Endothelial cell (in vitro differentiated cells): ENCODE measurements around the gene PDE4B. TPM values are rescaled to one million over a fixed set of nuclear protein-coding genes. Genes with fewer than 3 reads are reported as not detected.
"Not testable (repeated sequence)": the region's sequence is repeated elsewhere in the genome, so short reads cannot be mapped to it uniquely, and the experiment has no call there.

ENCODE experiments used
- DNase-seq: peaks from one replicate; pipeline ENCODE4 v3.0.0; 2021; ENCODE audit warnings: low spot score
- H3K27ac Mint-ChIP-seq: one replicate; pipeline ENCODE4 v1.8.0; 2021; ENCODE audit warnings: mixed read lengths, inconsistent platforms; ENCODE audit not compliant: unreplicated experiment
- H3K27me3 Mint-ChIP-seq: one replicate; pipeline ENCODE4 v1.8.0; 2021; ENCODE audit warnings: mild to moderate bottlenecking, moderate library complexity, mixed read lengths, inconsistent platforms; ENCODE audit not compliant: unreplicated experiment
- H3K36me3 Mint-ChIP-seq: one replicate; pipeline ENCODE4 v1.8.0; 2021; ENCODE audit warnings: mild to moderate bottlenecking, low read depth, mixed read lengths, inconsistent platforms; ENCODE audit not compliant: unreplicated experiment
- H3K4me1 Mint-ChIP-seq: one replicate; pipeline ENCODE4 v1.8.0; 2021; ENCODE audit warnings: mild to moderate bottlenecking, mixed read lengths, inconsistent platforms; ENCODE audit not compliant: unreplicated experiment
- H3K4me3 Mint-ChIP-seq: one replicate; pipeline ENCODE4 v1.8.0; 2021; ENCODE audit warnings: mild to moderate bottlenecking, mixed read lengths, inconsistent platforms; ENCODE audit not compliant: unreplicated experiment
- H3K9me3 Mint-ChIP-seq: one replicate; pipeline ENCODE4 v1.8.0; 2021; ENCODE audit warnings: mixed read lengths, inconsistent platforms; ENCODE audit not compliant: unreplicated experiment
- total RNA-seq: library from RNA; stranded (reverse); fragmentation: NEBNext Ultra II Directional; extraction: Animal tissue kit (Norgen Biotek cat#: 25700); gene quantifications from one replicate; pipeline ENCODE4 v1.2.1, GENCODE V29; 2021; ENCODE audit not compliant: unreplicated experiment
- TF ChIP-seq, protein P1 (sequence below): fragments of 200-600 bp; sonication (generic); IDR thresholded peaks from one replicate; pipeline ENCODE4 v1.5.0; 2021; ENCODE audit warnings: antibody characterized with exemption; ENCODE audit not compliant: unreplicated experiment

Gene PDE4B
- total RNA-seq, 1 donor from 2014 or later = 45.6 TPM

DNA sequence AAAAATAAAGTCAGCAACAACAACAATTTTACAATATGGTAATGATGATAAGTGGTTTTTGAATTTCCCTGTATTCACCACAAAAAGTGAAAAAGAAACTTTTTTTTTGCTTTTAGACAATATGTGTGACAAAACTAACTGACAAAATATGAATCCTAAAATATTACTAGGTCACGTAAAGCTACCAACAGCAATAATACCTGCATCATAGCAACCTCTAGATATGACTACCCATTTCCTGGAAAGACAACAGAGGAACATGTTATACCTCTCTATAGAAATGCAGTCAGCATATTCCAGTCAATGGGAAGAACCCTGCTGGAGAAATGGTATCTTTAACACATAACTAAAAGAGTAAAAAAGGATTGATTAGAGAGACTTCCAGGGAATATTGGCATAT is 73.7 kb downstream of the PDE4B start:
- Mint-ChIP-seq H3K36me3 (no peaks in the 10 kb centered on the region), H3K4me3 (no peak overlapping the region), H3K9me3 (no peaks in the 10 kb centered on the region), H3K27ac (no peak overlapping the region), H3K27me3 (no peaks in the 10 kb centered on the region), H3K4me1 (no peaks in the 10 kb centered on the region)
- DNase-seq = no peak
- TF ChIP-seq, protein P1, sequence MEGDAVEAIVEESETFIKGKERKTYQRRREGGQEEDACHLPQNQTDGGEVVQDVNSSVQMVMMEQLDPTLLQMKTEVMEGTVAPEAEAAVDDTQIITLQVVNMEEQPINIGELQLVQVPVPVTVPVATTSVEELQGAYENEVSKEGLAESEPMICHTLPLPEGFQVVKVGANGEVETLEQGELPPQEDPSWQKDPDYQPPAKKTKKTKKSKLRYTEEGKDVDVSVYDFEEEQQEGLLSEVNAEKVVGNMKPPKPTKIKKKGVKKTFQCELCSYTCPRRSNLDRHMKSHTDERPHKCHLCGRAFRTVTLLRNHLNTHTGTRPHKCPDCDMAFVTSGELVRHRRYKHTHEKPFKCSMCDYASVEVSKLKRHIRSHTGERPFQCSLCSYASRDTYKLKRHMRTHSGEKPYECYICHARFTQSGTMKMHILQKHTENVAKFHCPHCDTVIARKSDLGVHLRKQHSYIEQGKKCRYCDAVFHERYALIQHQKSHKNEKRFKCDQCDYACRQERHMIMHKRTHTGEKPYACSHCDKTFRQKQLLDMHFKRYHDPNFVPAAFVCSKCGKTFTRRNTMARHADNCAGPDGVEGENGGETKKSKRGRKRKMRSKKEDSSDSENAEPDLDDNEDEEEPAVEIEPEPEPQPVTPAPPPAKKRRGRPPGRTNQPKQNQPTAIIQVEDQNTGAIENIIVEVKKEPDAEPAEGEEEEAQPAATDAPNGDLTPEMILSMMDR = no peak

- no peaks in the 10 kb centered on the region for H3K4me1 Mint-ChIP-seq
- H3K4me3 Mint-ChIP-seq = no peak overlapping the region
- H3K9me3 Mint-ChIP-seq = no peaks in the 10 kb centered on the region
- no peak overlapping the region for H3K27ac Mint-ChIP-seq
- no peaks in the 10 kb centered on the region for H3K36me3 Mint-ChIP-seq
- no peak for DNase-seq
- TF ChIP-seq, protein P1 = no peak
- H3K27me3 Mint-ChIP-seq = no peaks in the 10 kb centered on the region
Observed at GRCh38 chr1:65872301-65872700, 79.6 kb downstream of the PDE4B start.

GRCh38 chr1:65878342-65878741 is 85.6 kb downstream of the PDE4B start:
- H3K27me3 Mint-ChIP-seq, H3K36me3 Mint-ChIP-seq, H3K9me3 Mint-ChIP-seq, H3K4me3 Mint-ChIP-seq, H3K4me1 Mint-ChIP-seq, DNase-seq, H3K27ac Mint-ChIP-seq: not testable (repeated sequence)

GRCh38 chr1:65880611-65881010 is 87.9 kb downstream of the PDE4B start:
- peaks cover 2% of the 10 kb centered on the region for H3K27me3 Mint-ChIP-seq
- no peaks in the 10 kb centered on the region for H3K36me3 Mint-ChIP-seq
- no peak overlapping the region for H3K27ac Mint-ChIP-seq
- no peaks in the 10 kb centered on the region for H3K4me1 Mint-ChIP-seq
- TF ChIP-seq, protein P1 = no peak
- no peak for DNase-seq
- no peak overlapping the region for H3K4me3 Mint-ChIP-seq
- no peaks in the 10 kb centered on the region for H3K9me3 Mint-ChIP-seq

- Mint-ChIP-seq H3K36me3 (no peaks in the 10 kb centered on the region), H3K27ac (no peak overlapping the region), H3K4me1 (no peaks in the 10 kb centered on the region), H3K4me3 (no peak overlapping the region), H3K9me3 (no peaks in the 10 kb centered on the region), H3K27me3 (peaks cover 2% of the 10 kb centered on the region)
- TF ChIP-seq, protein P1 = no peak
- DNase-seq = no peak
Observed at GRCh38 chr1:65881067-65881594, 88.4 kb downstream of the PDE4B start.
